ENCODE data around the gene WWTR1. TPM values are rescaled to one million over a fixed set of nuclear protein-coding genes. Genes with fewer than 3 reads are reported as not detected.

The WWTR1 gene
- total RNA-seq, 2 experiments from 2014 or later, result 0.22 to 0.30 TPM

- Mint-ChIP-seq H3K27ac (no peak overlapping the region), H3K9me3 (no peaks in the 10 kb centered on the region), H3K27me3 (peaks cover 34% of the 10 kb centered on the region), H3K4me3 (no peak overlapping the region), H3K36me3 (ENCODE audit: low read depth) (no peaks in the 10 kb centered on the region), H3K4me1 (ENCODE audit: low read depth) (no peaks in the 10 kb centered on the region)
- H3K27ac ChIP-seq (ENCODE audit: low read depth in 1 of 2, low read length in 2 of 2), result no peak overlapping the region
- no peaks in the 10 kb centered on the region for H3K4me1 ChIP-seq (ENCODE audit: insufficient read depth, low read length)
- no peaks in the 10 kb centered on the region for H3K9me3 ChIP-seq (ENCODE audit: control insufficient read depth in 1 of 2, insufficient read depth in 1 of 2, low read length in 2 of 2)
- H3K27me3 ChIP-seq (ENCODE audit: control insufficient read depth in 1 of 2, insufficient read depth in 2 of 2, low read length in 2 of 2), result peaks cover 4 to 6% of the 10 kb centered on the region in 2 experiments
- ChIA-PET CTCF (no interaction called here), POLR2A (no interaction called here)
- no peak for ATAC-seq (ENCODE audit: poor library complexity)
- no peak for DNase-seq
- H3K4me3 ChIP-seq (ENCODE audit: low read length), result no peak overlapping the region
- H3K36me3 ChIP-seq (ENCODE audit: insufficient read depth, low read length), result no peaks in the 10 kb centered on the region
- intact Hi-C loops (cut with DNase I, micrococcal nuclease), result no loop called here
- no peak for TF ChIP-seq CTCF (IDR thresholded peaks at IDR 0.05)
Measured at GRCh38 chr3:149647812-149648211, 10.0 kb downstream of the WWTR1 start.

GRCh38 chr3:149647285-149647684, 10.5 kb downstream of the WWTR1 start:
- H3K9me3 Mint-ChIP-seq, result no peaks in the 10 kb centered on the region
- peaks cover 4 to 6% of the 10 kb centered on the region in 2 experiments for H3K27me3 ChIP-seq (ENCODE audit: control insufficient read depth in 1 of 2, insufficient read depth in 2 of 2, low read length in 2 of 2)
- no peak overlapping the region for H3K4me3 ChIP-seq (ENCODE audit: low read length)
- no peaks in the 10 kb centered on the region for H3K4me1 ChIP-seq (ENCODE audit: insufficient read depth, low read length)
- H3K36me3 ChIP-seq (ENCODE audit: insufficient read depth, low read length), result no peaks in the 10 kb centered on the region
- H3K4me1 Mint-ChIP-seq (ENCODE audit: low read depth), result no peaks in the 10 kb centered on the region
- H3K4me3 Mint-ChIP-seq, result no peak overlapping the region
- ChIA-PET POLR2A (no interaction called here), CTCF (no interaction called here)
- intact Hi-C loops (cut with DNase I, micrococcal nuclease), result no loop called here
- no peak overlapping the region for H3K27ac ChIP-seq (ENCODE audit: low read depth in 1 of 2, low read length in 2 of 2)
- no peak for ATAC-seq (ENCODE audit: poor library complexity)
- H3K36me3 Mint-ChIP-seq (ENCODE audit: low read depth), result no peaks in the 10 kb centered on the region
- no peak for TF ChIP-seq CTCF (IDR thresholded peaks at IDR 0.05)
- H3K27ac Mint-ChIP-seq, result no peak overlapping the region
- no peak for DNase-seq
- H3K27me3 Mint-ChIP-seq, result peaks cover 34% of the 10 kb centered on the region
- H3K9me3 ChIP-seq (ENCODE audit: control insufficient read depth in 1 of 2, insufficient read depth in 1 of 2, low read length in 2 of 2), result no peaks in the 10 kb centered on the region

GRCh38 chr3:149646181-149646766, 11.6 kb downstream of the WWTR1 start:
- Histone ChIP-seq H3K4me1 (ENCODE audit: insufficient read depth, low read length) (no peaks in the 10 kb centered on the region), H3K4me3 (ENCODE audit: low read length) (no peak overlapping the region), H3K36me3 (ENCODE audit: insufficient read depth, low read length) (no peaks in the 10 kb centered on the region), H3K27ac (ENCODE audit: low read depth in 1 of 2, low read length in 2 of 2) (no peak overlapping the region), H3K27me3 (ENCODE audit: control insufficient read depth in 1 of 2, insufficient read depth in 2 of 2, low read length in 2 of 2) (peaks cover 4 to 6% of the 10 kb centered on the region in 2 experiments), H3K9me3 (ENCODE audit: control insufficient read depth in 1 of 2, insufficient read depth in 1 of 2, low read length in 2 of 2) (no peaks in the 10 kb centered on the region)
- no peaks in the 10 kb centered on the region for H3K9me3 Mint-ChIP-seq
- H3K27me3 Mint-ChIP-seq, result peaks cover 30% of the 10 kb centered on the region
- H3K4me3 Mint-ChIP-seq, result no peak overlapping the region
- no peak overlapping the region for H3K27ac Mint-ChIP-seq
- TF ChIP-seq CTCF (IDR thresholded peaks at IDR 0.05), result no peak
- intact Hi-C loops (cut with DNase I, micrococcal nuclease), result no loop called here
- no peaks in the 10 kb centered on the region for H3K36me3 Mint-ChIP-seq (ENCODE audit: low read depth)
- DNase-seq (no peak), ATAC-seq (ENCODE audit: poor library complexity) (no peak)
- CTCF ChIA-PET, result no interaction called here
- POLR2A ChIA-PET, result no interaction called here
- H3K4me1 Mint-ChIP-seq (ENCODE audit: low read depth), result no peaks in the 10 kb centered on the region

Data from CD4-positive, alpha-beta T cell (primary cell).